Fibroblast of upper back skin (primary cell): ENCODE results near the gene ST6GALNAC6.

Experiments used
- DNase-seq: peaks from one replicate; pipeline ENCODE4 v3.0.0-alpha.2; 2013

ST6GALNAC6 gene

DNA sequence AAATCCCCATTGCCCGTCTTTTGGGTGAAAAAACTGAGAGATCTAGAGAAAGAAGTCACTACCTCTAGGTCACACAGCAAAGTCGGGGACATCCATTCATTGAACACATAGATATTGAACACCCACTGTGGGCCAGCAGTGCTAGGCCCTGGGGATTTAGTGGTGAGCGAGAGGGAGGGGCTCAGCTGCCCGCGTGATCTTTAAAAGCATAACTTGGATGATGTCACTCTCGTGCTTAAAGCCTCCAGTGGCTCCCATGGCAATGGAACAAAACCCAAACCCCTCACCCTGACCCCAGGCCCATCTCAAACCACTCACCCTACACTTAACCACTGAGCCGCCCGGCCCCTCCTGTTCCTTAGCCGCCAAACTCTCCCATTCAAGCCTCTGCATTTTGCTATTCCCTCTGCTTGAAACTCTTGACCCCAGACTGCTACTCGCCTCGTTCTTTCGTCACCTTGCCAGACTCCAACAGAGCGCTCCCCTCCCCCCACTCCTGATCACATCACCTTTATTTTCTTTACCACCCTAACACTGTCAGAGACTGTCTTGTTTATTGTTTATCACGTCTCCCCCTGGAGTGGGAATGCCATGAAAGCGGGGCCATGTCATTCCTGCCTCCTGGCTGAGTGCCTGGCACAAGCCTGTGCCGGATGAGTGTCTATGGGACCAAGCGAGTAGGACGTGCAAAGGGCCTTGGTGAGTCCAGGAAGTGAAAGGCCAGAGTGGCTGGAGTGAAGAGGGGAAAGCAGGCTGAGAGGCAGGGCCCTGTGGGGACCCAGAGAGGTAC, 31.9 kb upstream of the ST6GALNAC6 start:
- DNase-seq = peak; percentile 67

DNA sequence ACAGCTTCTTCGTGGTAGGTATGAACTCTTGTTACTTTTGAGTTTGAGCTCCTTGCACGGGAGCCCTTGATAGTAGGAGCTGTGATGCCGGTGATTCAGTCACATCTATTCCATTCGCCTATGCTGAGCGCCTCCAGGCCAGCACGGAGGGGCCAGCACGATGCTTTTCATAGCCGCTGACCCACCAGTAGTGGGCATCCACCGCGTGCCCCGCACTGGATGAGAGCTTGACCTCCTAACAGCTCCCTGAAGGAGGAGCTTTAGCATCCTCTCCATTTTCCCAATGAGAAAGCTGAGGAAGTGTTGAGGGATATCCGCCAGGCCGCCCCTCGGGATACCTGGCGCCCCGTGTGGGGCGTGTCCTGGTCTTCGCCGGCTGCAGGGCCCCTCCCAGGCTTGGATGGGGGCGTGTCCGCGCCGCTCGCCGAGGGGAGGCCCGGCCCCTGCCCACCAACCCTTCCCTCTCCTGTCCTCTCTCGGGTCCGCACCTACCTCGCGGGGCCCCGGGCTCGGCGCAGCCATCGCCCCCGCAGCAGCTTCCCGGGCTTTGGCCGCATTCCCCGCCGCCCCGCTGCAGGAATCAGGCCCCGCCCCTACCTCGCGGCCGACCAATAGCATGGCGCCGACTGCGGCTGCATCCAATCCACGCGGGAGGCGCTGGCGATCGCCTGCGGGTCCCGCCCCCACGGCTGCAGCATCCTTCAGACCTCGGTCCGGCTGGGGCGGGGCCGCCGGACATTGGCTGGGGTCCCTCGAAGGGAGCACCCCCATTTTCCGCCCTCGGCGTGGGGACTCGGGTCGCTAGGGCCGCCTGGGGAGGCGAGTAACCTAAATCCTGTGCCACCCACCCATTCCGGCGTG, 31.1 kb upstream of the ST6GALNAC6 start, which contains the start of gene PIP5KL1:
Gene PIP5KL1 (minus strand): TSS at position 547 of the 861 bp plus-strand sequence. CDS start 25 bp downstream, at position 522.
- peak; percentile 77 for DNase-seq

DNA sequence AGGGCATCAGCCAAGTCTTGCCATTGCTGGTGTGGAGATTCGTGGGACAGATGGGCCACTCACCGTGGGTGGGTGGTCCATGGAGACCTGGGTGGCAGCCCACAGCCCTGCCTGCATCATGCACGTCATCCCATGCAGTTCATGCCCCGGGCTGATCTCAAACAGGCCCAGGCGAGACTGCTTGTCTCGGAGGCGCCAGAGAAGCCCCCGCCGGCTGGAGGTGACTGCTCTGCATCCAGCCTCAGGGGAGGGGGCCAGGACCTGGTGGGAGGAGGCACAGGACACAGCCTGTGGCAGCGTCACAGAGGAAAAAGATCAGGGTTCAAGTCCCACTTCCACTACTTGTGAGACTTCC, 30.2 kb upstream of the ST6GALNAC6 start:
- DNase-seq = no peak

DNA sequence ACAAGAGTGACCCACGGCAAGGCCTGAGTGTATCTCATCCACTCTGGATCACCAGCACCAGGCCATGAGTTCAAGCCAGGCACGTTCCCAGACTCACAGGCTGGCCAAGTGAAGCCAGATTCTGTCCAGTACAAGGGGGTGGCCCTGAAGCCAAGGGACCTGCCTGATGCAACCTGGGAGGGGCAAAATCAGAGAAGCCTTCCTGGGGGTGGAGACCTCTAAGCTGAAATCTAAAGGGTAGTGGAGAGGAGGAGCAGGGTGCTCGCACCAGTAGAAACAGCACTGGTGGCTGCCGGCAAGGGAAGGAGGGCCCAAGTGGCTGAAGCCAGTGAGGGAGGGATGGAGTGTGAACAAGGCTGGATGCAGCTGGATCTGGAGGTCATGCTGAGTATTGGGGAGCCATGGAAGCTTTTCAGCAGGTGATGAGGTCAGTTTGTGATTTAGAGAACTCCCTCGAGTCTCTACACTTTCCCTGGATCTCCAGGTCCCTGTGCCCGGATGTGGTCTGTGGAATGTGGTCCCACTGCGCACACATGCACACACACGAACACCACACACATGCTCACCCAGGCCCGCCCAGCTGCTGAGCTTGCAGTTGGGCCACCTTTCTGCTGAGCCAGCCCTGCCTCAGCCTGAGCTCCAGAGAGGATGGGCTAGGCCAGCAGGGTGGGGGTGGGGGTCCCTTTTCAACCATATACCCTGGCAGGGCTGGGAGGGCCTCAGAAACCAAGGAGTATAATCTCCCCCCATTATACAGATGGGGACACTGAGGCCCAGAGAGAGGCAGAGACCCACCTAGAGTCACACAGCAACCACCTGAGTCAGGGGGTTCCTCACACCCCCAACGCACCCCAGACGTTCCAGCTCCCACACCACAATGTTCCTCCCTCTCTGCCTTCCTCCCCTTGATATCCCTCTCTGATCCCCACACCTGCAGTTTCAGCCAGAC, 29.5 kb upstream of the ST6GALNAC6 start:
- DNase-seq = no peak

DNA sequence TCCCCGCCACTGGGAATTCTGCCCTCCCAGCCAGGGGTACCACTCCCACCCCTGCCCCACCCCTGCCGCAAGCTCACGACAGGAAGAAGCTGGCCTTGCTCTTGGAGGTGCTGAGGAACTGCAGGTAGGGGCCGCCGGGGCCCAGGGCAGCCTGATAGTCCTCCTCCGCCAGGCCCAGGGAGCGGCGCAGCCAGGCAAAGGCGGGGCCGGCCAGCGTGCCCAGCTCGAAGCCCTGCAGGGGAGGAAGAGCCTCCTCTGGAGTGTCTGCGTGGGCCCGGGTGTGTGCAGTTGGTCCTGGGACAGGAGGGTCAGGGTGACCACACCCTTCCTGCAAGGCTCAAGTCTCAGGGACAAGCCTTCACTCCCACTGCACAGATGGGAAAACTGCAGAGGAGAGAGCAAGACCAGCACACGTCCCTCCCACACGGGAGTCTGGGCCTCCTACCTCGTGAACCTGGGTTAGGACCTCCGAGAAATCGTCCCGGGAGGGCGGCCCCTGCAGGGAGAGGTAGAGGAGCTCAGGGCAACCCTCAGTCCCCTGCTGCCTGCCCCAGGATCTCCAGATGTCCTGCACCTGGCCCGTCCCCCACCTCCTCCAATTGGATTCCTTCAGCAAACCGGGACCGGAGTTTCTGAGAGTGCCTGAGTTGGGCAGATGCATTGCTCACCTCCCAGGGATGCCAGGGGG, 28.7 kb upstream of the ST6GALNAC6 start:
- no peak for DNase-seq

DNA sequence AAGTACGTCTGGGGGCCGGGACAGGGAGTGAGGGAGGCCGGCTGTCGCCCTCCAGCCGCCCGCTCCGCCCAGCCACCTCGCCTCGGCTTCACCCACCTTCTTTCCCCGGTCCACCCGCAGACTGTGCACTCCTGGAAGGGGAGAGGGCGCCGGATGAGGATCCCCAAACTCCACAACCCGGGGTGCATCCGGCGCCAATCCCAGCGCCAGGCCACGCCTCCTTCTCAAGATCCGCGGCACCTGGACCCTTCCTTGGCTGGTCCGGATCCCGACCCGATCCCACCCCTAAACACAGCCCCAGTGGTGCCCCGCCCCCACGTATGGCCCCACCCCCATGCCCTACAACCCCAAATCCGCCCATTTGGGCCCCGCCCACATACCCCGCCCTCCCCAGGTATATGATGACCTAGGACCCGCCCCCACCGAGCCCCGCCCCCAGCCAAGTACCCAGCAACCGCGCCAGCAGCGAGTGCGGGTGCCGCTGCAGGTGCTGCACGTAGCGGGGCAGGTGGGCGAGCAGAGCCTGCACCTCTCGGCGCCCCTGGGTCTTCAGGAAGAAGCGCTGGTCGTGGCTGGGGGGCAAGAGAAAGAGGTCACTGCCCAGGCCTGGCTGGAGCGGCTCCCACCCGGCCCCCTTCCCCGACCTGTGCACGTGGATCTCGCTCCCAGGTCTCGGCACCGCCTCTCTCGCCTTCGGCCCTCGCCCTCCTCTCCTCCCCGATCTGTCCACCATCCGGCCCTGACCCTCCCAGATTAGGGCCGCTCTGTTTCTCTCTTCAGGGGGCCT, 28.0 kb upstream of the ST6GALNAC6 start:
- DNase-seq = no peak

DNA sequence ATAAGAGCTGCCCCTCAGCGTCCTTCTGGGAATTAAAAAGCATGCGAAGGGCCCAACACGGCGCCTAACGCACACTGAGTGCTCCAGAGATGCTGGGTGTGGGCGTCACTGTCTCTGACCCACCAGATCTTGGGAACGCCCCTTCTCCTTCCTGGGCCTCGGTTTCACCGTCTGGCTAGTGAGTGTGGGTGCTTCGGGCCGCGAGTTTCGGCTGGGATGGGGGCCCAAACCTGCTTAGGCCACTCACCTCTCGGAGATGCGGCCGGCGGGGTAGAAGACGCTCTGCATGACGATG, 27.4 kb upstream of the ST6GALNAC6 start:
- DNase-seq = no peak

DNA sequence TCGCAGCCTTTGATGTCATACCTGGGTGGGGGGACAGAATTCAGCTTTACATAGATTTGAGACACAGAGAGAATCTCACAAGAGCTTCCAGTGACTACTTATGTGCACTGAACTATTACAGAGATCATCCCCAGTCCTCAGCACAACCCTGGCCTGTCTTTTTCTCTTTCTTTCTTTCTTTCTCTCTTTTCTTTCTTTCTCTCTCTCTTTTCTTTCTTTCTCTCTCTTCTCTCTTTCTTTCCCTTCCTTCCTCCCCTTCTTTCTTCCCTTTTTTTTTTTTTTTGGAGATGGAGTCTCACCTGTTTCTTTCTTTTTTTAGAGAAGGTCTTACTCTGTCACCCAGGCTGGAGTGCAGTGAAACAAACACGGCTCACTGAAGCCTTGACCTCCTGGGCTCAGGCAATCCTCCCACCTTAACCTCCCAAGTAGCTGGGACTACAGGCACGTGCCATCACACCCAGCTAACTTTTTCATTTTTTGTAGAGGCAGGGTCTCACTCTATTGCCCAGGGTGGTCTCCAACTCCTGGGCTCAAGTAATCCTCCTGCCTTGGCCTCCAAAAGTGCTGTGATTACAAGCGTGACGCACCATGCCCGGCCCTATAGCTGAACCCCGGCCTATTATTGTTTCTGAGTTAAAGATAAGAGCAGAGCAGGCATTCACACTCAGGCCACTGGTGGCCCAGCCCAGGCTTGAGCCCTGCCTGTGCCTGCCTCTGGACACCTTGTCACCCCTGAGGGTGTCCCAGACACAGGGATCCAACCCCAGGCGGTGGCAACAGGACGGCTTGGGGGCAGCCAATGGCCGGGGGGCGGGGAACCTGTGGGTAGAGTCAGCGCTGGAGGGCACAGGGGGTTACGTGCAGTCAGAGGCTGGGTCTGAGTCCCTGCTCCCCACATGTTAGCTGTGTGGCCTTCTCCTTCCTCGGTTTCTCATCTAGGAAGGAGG, 26.8 kb upstream of the ST6GALNAC6 start:
- no peak for DNase-seq

DNA sequence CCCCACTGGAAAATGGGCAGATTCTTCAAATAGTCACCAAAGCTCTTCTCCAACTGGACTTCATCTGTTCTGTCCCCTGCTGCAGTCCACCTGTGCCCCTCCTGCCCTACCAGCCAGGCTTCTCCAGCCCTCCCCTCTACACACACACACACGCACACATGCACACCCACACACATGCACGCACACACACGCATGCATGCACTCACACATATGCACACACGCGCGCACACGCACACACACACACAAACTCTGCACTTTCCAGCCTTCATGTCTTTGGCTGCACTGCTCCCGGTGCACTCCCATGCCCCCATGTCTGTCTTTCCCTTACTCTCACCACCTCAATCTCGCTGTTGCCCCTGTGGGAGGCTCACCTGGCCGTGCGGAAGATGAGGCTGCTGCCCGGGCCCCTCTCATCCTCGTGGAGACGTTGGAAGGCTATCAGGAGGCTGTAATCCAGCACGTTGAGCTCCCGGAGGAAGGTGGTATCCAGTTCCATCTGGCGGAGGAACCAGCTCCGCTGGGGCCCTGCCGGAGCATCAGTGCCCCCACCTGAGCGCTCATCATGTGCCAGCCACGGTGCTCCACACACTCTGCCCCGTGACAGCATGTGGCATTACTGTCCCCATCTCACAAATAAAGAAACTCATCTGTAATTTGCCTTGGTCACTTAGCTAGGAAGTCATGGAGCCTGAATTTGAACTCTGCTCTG, 25.5 kb upstream of the ST6GALNAC6 start:
- no peak for DNase-seq

DNA sequence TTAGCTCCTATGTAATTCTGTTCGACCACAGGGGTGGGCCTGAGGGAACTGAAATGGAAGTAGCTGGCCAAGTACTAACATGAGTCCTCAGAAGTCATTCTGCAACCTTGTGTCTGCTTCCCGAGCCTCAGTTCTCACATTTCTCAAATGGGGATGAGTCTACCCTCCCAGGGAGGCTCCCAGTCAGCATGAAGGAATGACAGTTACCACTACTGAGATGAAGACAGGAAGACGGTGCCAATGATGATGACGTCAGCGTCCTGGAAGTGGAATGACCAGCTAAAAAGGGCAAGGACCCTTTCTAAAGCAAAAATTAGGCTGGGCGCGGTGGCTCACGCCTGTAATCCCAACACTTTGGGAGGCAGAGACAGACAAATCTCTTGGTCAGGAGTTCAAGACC, 24.4 kb upstream of the ST6GALNAC6 start:
- peak; percentile 95 for DNase-seq

DNA sequence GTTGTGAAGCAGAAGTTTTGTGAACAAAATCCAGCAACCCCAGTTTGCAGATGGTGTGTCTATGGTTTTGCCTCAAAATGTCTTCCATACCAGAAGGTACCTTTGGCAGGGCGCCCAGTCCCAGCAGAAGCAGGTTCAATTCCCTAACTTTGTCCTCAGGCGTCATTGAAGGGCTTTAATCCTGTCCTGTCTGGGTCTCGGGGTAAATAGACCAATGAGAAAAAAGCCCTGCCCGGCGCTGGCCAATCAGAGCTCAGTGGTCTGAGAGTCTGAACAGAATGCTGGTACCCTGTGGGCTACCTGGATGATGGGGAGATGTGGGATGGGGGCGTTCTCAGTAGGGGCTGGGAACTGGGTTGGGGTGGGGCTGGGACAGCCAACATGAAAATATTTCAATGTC, 23.6 kb upstream of the ST6GALNAC6 start:
- no peak for DNase-seq

DNA sequence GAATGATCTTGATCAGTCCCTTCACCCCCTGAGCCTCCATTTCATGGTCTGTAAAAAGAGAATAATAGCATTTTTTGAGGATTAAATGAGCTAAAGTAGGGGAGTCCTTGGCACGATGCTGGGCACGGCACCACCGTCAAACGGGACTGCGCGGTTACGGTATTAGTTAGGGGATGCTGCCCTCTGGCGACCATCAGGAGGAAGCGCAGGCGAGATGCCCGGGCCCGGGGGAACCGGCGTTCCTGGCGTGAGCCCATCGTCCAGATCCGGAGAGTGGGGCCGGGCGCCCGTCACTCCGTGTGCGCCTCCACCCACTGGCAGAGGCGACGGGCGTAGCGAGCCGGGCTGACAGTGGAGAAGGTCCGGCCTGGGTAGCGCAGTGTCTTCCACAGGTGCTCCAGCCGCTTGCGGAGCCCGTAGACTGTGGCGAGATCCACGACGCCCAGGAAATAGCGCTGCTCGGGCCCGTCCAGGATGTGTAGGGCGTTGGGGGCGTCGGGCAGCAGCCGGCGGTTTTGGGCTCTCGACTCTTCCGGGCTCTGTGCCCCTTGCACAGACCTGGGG, 22.2 kb upstream of the ST6GALNAC6 start:
- DNase-seq = peak; percentile 49

DNA sequence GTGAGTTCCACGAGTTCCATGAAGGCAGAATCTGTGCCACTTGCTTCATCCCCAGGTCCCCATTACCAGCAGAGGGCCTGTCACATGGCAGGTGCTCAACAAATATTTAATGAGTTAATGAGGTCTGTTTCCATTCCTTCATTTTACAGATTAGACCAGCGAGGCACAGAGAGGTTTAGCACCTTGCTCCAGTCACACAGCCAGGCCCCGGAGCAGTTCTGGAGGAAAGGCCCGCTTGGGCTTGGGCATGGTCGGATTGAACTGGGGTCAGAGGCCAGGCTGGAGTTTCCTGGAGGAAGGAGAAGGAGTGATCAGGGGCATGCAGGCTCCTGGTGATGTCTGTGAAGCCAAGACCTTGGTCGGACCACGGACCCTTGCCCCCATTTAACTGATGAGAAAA, 21.4 kb upstream of the ST6GALNAC6 start:
- DNase-seq = no peak

DNA sequence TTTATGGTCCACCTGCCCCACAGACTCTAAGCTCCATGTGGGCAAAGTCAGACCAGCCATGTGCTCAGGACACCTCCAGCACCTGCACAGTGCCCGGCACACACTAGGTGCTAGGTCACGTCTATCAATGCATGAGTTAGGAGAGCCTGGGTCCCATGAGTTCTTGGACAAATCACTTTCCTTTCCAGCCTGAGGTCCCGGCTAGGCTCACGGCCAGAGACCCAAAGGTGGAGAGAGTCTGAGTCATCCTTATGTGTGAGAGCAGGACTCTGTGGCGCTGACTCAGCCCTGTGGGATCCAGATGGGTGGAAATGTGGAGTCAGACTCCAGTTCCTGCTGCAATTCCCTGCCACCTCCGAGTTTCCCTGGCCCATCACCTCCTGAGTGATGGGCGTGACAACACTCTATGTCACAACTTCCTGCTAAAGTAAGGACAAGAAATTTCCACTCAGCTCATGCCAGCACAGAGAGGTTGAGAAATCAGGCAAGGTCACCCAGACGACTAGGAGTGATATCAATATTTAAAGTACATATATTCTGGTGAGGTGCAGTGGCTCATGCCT, 19.9 kb upstream of the ST6GALNAC6 start:
- peak; percentile 99 for DNase-seq

DNA sequence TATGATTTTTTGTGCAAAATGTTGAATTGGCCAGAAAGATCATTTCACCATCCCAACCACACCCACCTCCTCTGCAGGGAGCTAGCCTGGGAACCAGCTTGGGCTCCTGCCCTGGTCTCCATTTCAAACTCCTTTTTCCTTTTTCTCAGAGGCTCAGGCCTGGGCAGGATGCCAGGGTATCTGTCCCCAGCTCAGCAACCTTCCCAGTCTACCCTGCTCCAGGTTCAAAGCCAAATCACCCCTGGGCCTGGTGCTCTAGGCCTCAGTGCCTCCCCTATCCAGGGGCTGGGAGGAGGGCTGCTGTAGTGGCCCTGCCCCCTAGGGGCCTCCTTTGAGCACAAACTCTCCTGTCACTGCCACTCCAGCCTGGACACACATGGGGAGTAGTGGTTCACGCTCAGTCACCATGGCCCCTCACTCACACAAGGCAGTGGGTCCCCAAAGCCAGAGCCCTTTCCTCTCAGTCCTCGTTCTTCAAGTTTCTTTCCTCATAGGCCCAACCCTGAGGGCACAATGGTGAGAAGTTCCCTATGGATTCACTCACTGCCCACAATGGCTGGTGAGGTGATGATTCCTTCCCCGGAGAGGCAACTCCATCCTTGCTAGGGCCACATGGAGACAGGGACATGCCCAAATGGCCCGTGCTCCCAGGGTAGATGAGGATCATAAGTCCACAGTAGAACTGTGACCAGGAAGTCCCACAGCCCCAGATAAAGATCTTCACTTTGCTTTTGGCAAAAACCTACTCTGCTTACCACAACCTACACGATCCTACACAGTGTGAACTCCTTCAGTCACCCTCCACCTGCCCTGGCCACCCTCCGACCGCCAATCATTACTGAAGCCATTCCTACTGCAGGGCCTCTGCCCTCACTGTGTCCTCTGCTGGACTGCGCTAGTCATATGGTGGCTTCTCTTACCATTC, 19.0 kb upstream of the ST6GALNAC6 start:
- DNase-seq = peak; percentile 35

DNA sequence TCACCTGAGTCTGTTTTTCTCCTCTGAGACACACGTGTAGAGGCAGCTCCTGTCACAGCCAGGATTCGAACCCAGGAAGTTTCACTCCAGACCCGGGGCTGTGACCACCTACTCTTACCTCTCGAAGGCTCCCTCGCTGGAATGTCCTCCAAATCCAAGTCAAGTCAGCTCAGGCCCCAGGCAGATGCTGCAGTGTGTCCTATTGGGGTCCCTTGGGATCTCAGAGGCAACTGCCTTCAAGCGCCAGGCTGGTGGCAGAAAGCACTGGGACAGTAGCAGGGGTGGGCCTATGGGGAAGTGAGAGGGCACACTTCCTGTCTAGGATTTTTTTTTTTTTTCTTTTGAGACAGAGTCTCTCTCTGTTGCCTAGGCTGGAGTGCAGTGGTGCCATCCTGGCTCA, 18.2 kb upstream of the ST6GALNAC6 start:
- no peak for DNase-seq

DNA sequence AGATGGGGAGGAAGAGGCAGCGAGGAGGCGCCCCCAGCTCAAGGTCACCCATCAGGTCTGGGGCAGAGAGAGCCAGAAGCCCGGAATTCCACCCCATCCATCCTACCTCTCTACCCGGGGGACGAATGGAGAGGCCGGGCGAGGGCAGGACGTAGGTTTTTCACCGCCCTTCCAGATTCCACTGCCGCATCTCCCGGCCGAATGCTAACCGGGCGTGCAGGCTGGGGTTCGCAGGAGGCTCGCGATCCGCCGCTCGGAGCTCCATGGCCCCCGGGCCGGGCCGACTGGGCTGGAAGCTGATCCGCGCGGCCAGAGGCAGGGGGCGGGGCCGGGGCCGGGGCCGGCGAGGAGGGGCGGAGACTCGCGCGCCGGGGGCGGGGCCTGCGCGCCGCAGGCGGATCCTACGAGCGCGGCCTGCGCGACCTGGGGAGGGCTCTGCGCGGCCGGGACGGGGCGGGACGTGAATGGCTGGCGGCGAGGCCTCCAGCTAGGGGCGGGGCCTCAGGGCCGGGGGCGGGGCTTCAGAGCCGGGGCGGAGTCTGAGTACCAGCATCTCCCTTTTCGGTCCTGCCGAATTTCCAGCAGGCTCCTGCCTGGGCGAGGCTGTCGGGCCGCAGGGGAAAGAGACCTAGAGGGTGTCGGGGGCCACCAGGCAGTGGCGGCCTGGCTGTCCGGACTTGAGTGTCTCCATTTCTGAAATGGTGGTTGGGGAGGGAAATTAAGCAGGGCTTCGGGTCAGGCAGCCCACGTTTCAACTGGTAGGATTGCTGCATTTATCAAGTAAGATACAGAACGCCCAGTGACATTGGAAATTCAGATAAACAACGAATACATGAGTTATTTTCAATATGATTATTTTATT, 17.5 kb upstream of the ST6GALNAC6 start, which contains the start of gene ST6GALNAC4:
Gene ST6GALNAC4 (minus strand): TSS at position 322 of the 862 bp plus-strand sequence. CDS start 622 bp downstream, outside the sequence.
- DNase-seq = peak; percentile 90
